HG03521 (cell line): ENCODE results near the gene PARP12.

Experiments
- ATAC-seq: cut with Tn5 transposase; IDR thresholded peaks from one replicate; pipeline ENCODE4 v1.9.1; 2021; ENCODE audit warnings: mild to moderate bottlenecking, moderate library complexity; ENCODE audit not compliant: unreplicated experiment

The PARP12 gene

GRCh38 chr7:140035400-140036223 lies 27.1 kb downstream of the PARP12 start:
- no peak for ATAC-seq

GRCh38 chr7:140034421-140034820 lies 28.3 kb downstream of the PARP12 start:
- no peak for ATAC-seq

GRCh38 chr7:140033779-140034363 lies 28.9 kb downstream of the PARP12 start:
- no peak for ATAC-seq

GRCh38 chr7:140033036-140033435 lies 29.7 kb downstream of the PARP12 start:
- ATAC-seq = no peak

- no peak for ATAC-seq
Measured at GRCh38 chr7:140031364-140031763, 31.4 kb downstream of the PARP12 start.

GRCh38 chr7:140029072-140029471 lies 33.7 kb downstream of the PARP12 start:
- no peak for ATAC-seq

- ATAC-seq = no peak
Measured at GRCh38 chr7:140028311-140028710, 34.4 kb downstream of the PARP12 start.

GRCh38 chr7:140027858-140028257 lies 34.9 kb downstream of the PARP12 start:
- no peak for ATAC-seq

GRCh38 chr7:140026935-140027334 lies 35.8 kb downstream of the PARP12 start:
- ATAC-seq = no peak

- no peak for ATAC-seq
Measured at GRCh38 chr7:140025814-140026433, 36.8 kb downstream of the PARP12 start.

- no peak for ATAC-seq
Measured at GRCh38 chr7:140025241-140025640, 37.5 kb downstream of the PARP12 start.

- no peak for ATAC-seq
Measured at GRCh38 chr7:140024585-140024984, 38.2 kb downstream of the PARP12 start.

GRCh38 chr7:140023728-140024127 lies 39.0 kb downstream of the PARP12 start:
- ATAC-seq = no peak

GRCh38 chr7:140022582-140023211 lies 40.1 kb downstream of the PARP12 start:
- no peak for ATAC-seq

- ATAC-seq = no peak
Measured at GRCh38 chr7:140021603-140022002, 41.1 kb downstream of the PARP12 start.

- no peak for ATAC-seq
Measured at GRCh38 chr7:140019606-140020005, 43.1 kb downstream of the PARP12 start.

- no peak for ATAC-seq
Measured at GRCh38 chr7:140019172-140019571, 43.6 kb downstream of the PARP12 start.

GRCh38 chr7:140018125-140019043 lies 44.4 kb downstream of the PARP12 start:
- ATAC-seq = no peak

- no peak for ATAC-seq
Measured at GRCh38 chr7:140017543-140017942, 45.2 kb downstream of the PARP12 start.

GRCh38 chr7:140017034-140017433 lies 45.7 kb downstream of the PARP12 start:
- ATAC-seq = no peak

GRCh38 chr7:140016540-140016939 lies 46.2 kb downstream of the PARP12 start:
- ATAC-seq = no peak
